Activated CD4-positive, alpha-beta T cell treated with anti-CD3 and anti-CD28 coated beads for 24 hours (primary cell): ENCODE results near the gene RTN1.

ENCODE experiments used
- DNase-seq, 2 donors: peaks; one replicate each; pipeline ENCODE4 v3.0.0-alpha.2; 2020; ENCODE audit warnings: low read depth in 2 of 2

Gene RTN1

GRCh38 chr14:59630288-59630963 lies 240.2 kb downstream of the RTN1 start:
- no peak for DNase-seq

- DNase-seq: no peak
Observed at GRCh38 chr14:59629444-59630287, 240.9 kb downstream of the RTN1 start.

GRCh38 chr14:59627011-59627520 lies 243.5 kb downstream of the RTN1 start:
- no peak for DNase-seq

GRCh38 chr14:59622631-59623030 lies 247.9 kb downstream of the RTN1 start:
- no peak for DNase-seq

- no peak for DNase-seq
Observed at GRCh38 chr14:59619061-59619460, 251.5 kb downstream of the RTN1 start.

- no peak for DNase-seq
Observed at GRCh38 chr14:59601056-59601455, 269.5 kb downstream of the RTN1 start.

GRCh38 chr14:59600211-59600945 lies 270.2 kb downstream of the RTN1 start:
- DNase-seq: no peak

- no peak for DNase-seq
Observed at GRCh38 chr14:59595071-59595470, 275.5 kb downstream of the RTN1 start.

- DNase-seq: no peak
Observed at GRCh38 chr14:59591641-59592370, 278.8 kb downstream of the RTN1 start.

- no peak for DNase-seq
Observed at GRCh38 chr14:59588101-59588500, 282.5 kb downstream of the RTN1 start.

GRCh38 chr14:59585891-59586554 lies 284.6 kb downstream of the RTN1 start:
- no peak for DNase-seq

GRCh38 chr14:59583755-59584154 lies 286.8 kb downstream of the RTN1 start:
- DNase-seq: no peak

GRCh38 chr14:59582845-59583509 lies 287.6 kb downstream of the RTN1 start:
- DNase-seq: no peak

- no peak for DNase-seq
Observed at GRCh38 chr14:59582161-59582560, 288.4 kb downstream of the RTN1 start.

GRCh38 chr14:59580911-59581310 lies 289.7 kb downstream of the RTN1 start:
- no peak for DNase-seq

- DNase-seq: peak; percentile 75 to 83
Observed at GRCh38 chr14:59576332-59577294, 294.0 kb downstream of the RTN1 start, which contains the start of gene CCDC175. Gene CCDC175 (minus strand): TSS chr14:59576812. CDS start chr14:59576775, 37 bp downstream.

- DNase-seq: no peak
Observed at GRCh38 chr14:59570122-59570521, 300.5 kb downstream of the RTN1 start.

GRCh38 chr14:59566725-59567124 lies 303.9 kb downstream of the RTN1 start:
- DNase-seq: no peak

- no peak for DNase-seq
Observed at GRCh38 chr14:59566296-59566695, 304.3 kb downstream of the RTN1 start.
